DMS153 treated with DMSO at 0.1 percent for 48 hours (cell line): ENCODE data around the gene MORN2.

Experiments used
- DNase-seq: peaks from one replicate; lab custom pipeline; 2025; ENCODE audit not compliant: unreplicated experiment; lab: John Stamatoyannopoulos, UW

MORN2 gene

DNA sequence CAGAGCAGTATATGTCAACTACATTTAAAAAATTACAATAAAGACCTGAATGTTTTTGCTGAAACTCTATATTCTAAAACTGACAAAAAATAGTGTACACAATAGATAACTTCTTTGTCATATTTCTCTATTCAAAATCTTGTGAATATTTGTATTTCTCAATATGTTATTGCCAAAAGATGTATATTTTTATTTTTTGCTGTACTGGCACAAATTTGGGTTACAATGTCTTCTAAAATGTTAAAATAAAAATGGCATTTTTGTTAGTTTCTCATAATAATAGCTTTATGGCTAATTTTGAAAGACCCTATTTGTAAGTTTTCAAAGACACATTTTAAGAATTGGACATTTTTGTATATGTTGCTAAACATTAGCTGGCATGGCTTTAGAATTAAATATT, 13.3 kb downstream of the MORN2 start:
- DNase-seq: no peak

DNA sequence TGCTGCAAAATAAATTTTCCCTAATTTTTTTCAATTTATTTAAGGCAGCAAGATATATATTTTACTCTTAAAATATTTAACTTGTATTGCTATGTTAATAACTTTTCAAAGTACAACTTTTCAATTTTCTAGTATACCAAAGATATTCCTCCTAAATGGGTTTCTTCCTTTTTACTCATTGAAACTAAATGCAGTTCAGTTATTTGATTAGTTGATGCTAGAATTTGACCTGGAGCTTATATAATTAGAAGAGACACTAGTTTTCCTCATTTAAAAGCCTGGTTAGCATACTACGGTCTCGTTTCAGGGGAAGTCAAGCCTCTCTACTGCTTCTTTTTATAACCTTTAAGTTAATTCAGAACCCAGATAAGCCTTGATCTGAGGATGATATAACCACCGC, 13.8 kb downstream of the MORN2 start, which contains the start of gene ARHGEF33:
Gene ARHGEF33, plus strand, starts transcription at position 301 of the 400 bp plus-strand sequence. CDS start 29,573 bp downstream, outside the sequence.
- DNase-seq: no peak

DNA sequence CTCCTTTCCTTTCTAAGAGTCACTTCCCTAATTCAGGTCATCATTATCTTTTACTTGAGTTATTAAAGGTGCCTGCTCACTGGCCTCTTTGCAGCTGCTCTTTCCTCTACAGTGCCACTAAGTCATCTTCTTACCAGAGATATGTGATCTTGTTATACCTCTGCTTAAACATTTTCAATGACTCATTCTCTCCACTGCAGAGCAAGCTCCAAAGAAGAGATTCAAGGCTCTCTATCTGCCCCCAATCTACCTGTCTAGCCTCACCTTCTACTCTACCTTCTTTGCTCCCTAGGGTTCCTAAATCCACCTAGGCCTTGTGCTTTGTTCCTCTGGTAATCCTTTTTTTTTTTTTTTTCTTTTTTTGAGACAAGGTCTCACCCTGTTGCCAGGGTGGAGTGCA, 17.0 kb downstream of the MORN2 start:
- no peak for DNase-seq

DNA sequence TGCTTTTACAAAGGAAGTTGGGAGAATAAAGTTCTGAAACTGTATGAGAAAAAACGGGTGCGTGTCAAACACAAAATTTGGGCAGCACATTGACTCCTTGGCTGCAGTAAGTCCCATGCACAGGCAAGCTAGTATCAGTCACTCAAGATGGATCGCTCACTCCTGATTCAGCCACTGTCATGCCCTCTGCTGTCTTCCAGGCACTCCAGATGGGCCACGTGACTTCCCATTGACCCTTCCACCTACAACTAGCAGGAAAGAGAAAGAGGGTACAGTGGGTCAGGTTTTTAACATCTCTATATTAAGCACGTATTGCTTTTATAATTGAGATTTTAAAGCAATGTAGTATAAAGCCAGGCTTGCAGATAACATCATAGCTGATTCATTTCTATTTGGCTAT, 22.5 kb downstream of the MORN2 start:
- no peak for DNase-seq

DNA sequence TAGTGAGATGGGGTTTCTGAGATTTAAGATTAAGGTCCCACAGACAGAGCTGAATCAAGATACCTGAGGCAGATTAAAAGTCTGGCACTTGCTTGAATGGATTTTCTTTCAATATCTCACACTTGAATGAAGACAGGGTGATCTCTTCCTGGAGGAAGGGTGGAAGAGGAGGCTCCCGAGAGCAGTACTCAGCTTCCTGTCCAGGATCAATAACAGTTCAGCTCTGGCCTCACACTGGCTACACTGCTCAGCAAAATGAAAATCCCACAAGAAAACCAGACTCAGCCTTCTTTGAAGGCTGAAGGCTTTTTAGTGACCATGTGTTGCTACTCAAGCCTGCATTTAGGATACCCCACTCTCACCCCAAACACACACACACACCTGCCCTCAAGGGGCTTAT, 24.9 kb downstream of the MORN2 start:
- DNase-seq: no peak

DNA sequence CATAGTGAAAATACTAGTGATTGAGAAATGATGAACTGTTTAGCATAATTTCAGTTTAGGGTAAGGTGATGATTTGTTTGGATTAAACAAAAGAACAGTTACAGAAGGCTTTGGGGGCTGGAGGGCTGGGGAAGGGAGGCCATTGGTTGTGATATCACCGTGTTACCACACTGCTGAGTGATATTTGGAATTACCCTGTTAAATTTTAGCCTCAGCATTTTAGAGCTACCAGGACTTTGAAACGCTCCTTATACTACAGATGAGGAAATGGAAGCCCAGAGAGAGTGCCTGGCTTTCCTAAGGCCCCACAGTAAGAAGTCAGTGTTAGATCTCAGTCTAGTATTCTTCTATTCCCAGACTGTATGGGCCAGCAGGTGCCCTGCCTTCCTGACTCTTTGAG, 29.5 kb downstream of the MORN2 start:
- DNase-seq: no peak

DNA sequence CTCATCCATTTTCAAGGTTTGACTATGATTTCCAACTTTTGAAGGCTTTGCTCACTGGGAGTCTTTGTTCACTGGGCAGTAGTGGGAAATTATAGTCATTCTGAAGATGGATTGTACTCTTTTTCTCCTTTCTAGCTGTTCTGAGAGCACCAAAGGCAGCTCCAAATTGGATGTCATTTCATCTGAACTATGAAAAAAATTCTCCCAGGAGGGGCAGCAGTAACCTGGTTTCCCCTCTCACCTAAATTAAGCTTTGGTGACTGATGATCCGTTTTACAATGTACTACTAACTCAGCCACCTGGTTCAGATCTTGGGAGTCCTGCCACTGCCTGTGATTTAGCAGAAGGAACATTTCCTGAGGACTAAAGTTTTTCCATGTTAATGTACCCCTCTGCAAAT, 31.5 kb downstream of the MORN2 start:
- DNase-seq: no peak

DNA sequence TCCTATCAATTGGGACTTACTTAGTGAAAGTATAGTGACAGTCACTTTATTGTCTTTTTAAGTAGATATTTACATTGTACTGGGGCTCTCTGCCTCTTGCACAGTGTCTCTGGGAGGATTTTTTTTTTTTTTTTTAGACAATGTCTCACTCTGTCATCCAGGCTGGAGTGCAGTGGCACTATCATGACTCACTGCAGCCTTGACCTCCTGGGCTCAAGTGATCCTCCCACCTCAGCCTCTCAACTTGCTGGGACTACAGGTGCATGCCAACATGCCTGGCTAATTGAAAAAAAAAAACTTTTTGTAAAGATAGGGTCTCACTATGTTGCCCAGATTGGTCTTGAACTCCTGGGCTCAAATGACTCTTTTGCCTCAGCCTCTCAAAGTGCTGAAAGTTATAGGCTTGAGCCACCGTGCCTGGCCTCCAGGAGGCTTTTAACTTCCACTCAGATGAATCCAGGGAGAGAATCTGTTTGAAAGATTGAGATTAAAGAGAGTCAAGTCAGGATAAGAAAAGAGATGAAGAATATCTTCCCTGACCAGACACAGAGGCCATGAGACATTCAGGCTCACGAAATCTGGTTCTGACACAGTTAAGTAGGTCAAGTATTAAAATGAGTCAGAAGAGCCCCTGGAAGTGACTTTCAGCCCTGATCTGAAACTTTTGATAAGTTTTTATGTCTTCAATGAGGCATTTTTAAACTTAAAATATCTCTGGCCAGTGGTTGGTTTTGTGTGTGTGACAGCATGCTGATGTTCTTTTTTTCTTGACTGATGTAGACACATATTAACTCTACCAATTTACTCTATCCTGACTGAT, 32.2 kb downstream of the MORN2 start:
- DNase-seq: no peak

DNA sequence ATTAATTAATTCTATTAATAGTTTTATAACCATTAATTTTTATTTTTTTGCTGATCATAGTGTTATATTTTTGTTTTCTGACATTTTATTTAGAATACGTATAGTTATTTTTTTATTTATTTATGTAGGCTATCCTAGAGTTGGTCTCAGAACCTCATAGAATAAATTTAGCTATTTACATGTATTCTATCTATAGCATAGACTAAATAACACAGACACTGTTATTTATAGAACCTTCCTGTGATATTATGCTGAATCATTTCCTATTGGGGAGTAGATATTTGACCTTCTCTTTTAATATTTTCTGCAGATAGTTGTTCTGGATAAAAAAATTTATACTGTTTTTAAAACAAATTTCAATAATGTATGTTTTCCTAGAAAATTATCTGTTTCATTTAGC, 34.1 kb downstream of the MORN2 start:
- no peak for DNase-seq

DNA sequence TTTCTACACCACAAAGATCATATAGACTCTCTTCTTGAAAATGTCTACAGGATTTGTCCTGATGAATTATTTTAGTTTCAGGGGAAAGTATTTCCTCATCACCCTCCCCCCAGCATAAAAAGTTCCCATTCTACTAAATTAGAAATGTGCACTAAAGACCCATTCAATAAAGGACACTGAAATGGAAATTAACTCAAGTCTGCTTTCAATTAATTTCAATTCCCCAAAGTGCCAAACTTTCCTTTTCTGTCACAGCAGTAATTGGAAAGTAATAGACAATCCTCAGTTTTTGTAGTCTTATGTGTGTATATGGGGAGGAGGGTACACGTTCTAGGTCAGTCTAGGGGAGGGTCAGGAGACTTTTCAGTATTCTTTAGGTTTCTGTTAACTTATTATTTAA, 35.4 kb downstream of the MORN2 start:
- DNase-seq: no peak

DNA sequence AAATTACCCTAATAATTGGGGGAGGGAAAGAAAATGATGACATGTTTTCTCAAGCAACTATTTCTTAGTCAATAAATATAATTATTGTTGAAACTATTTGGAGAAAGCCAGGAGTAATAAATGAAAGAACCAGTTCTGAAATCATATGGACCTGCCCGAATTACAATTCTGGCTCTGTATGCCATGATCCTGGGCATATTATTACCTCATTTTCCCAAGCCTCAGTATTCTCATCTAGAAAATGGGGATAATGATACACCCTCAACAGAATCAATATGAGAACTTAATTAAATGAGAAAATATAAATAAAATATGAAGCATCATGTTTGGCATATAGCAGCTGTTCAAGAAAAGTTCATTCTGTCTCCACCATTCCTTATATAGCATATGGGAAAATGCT, 36.8 kb downstream of the MORN2 start:
- DNase-seq: no peak

DNA sequence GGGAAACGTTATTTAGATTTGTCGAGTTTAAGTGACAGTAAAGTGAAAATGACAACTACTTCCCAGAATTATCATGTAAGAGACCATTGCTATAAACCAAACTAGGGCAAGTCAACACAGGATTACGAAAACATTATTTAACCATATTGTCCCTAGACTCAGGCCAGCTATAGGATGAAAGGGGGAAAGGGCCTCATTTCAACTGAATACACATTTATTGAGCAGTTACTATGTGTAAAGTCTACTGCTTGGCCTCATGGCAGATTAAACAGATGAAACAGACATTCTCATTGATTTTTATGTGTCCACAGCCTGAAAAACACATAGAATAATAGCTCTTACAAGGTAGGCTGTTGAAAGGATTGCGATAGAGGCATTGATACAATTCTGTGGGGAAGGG, 46.6 kb downstream of the MORN2 start:
- DNase-seq: no peak

DNA sequence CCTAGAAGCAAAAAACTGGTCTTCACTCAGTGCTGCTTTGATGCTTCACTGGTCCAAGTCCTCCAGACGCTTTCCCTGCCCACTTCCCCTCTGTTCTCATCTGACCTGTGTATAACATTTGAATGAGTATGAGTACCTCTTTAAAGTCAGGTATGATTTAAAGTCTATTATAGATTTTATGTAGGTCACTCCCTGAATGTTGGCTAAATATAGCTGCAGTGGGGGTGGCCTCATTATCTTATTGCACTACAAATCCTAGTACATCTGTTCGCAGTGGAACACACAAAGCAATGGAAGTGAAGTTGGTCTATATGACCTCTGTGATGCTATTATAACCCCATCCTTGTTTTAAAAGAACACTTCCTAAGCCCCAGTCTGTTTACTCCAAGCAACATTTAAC, 47.1 kb downstream of the MORN2 start:
- DNase-seq: no peak

DNA sequence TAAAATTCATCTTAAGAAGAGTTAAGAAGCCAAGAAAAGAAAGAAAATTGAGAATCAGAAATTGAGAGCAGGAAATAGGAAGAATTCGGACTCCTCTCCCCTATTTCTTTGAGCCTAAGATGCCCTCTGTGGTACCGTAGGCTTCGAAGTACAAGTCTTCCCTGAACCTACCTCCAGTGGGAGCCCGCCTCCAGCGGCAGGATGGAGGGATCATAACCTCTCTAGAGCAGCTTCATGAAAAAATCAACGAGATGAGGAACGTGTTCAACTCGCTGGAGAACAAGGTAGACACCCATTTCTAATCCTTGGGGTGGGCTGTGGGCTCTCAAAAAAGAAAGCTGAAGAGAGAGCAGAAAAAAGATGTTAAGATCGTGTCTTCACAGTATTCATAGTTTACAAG, 50.2 kb downstream of the MORN2 start:
- DNase-seq: no peak

DNA sequence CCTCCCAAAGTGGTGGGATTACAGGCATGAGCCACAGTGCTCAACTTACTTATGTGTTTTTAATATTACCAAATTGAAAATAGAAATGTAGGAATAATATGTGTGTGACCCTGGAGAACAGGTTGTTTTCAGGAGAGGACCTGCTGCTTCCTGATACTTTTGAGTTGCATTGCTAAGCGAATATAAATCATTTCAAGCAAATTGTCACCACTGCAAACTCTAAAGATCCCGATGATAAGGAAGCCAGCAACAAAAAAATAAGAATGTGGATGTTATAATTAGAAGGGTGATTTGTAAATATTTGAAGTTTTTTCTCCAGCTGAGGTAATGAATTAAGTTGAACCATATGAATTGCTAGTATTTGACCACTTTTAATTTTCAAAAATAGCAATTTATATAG, 54.8 kb downstream of the MORN2 start:
- DNase-seq: no peak
